Cardiac fibroblast (primary cell): Measurements from ENCODE around the gene ZBTB40.

Experiments
- DNase-seq, 2 donors: peaks; one replicate each; pipeline versions ENCODE4 v3.0.0 to v3.0.0-alpha.2; 2010; ENCODE audit warnings: low read depth in 2 of 2
- H3K4me3 ChIP-seq, 2 donors: replicated peaks in 1 of 2; 1 replicate in 1 of 2; 2 replicates in 1 of 2; pipeline ENCODE4 v1.5.1; 2011; ENCODE audit warnings: low read depth in 2 of 2, low read length in 2 of 2, mild to moderate bottlenecking in 2 of 2, moderate library complexity in 1 of 2
- TF ChIP-seq, protein P1 (sequence below): IDR thresholded peaks from one replicate; pipeline ENCODE4 v1.5.1; 2011; ENCODE audit warnings: low read depth, mild to moderate bottlenecking, low read length, inconsistent platforms

The ZBTB40 gene

DNA sequence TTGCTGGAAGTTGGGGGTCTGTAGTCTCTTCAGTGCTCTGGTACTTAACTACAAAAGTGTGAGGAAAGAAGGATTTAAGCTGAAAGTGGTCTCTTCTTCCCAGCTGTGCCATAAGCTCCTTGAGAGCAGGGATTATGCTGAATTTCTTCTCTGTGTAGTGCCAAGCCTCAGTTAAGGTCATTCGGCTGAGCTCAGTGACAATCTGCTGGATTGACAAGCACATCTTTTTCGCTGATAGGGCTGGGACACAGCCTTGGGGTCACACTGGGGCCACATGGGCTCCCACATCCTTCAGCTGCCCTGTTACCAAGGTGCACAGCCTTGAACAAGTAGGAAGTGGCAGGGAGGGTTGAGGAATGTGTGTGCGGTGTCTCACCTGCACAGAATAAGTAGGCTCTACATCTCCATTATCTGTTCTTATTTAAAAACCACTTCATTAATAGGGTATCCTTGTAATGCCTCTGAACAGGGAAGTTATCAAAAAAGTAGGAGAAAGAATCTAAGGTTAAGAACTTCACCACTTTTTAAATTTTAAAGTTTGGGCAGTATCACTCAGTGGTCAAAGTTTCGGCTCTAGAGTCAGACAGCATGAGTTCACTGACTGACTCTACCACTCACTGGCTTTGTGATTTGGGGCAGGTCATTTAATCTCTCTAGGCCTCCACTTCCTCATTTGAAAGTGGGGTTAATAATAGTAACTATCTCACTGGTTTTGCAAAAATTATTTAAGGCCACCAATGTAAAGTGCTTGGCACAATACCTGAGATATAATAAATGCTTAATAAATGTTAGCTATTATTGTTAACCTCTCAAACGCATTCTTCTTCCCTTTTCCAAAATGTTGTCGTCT, 10.3 kb downstream of the ZBTB40 start:
- TF ChIP-seq, protein P1, sequence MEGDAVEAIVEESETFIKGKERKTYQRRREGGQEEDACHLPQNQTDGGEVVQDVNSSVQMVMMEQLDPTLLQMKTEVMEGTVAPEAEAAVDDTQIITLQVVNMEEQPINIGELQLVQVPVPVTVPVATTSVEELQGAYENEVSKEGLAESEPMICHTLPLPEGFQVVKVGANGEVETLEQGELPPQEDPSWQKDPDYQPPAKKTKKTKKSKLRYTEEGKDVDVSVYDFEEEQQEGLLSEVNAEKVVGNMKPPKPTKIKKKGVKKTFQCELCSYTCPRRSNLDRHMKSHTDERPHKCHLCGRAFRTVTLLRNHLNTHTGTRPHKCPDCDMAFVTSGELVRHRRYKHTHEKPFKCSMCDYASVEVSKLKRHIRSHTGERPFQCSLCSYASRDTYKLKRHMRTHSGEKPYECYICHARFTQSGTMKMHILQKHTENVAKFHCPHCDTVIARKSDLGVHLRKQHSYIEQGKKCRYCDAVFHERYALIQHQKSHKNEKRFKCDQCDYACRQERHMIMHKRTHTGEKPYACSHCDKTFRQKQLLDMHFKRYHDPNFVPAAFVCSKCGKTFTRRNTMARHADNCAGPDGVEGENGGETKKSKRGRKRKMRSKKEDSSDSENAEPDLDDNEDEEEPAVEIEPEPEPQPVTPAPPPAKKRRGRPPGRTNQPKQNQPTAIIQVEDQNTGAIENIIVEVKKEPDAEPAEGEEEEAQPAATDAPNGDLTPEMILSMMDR: no peak
- no peak overlapping the region for H3K4me3 ChIP-seq
- DNase-seq: no peak

DNA sequence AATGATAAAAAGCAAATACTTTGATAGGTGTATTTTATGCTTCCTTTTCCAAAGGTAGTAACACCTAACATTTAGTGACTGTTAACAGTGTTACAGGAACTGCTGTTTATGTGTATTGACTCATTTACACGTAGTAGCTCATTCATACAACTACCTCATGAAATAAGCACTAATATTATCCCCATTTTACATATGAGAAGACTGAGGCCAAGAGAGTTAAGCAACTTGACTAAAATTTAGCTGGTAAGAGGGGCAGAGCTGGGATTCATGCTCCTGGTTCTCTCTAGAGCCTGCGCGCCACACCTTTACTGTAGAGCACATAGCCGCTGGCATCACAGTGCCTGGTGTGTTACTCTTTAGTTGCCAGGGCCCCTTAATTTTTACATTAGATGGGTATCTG, 11.3 kb downstream of the ZBTB40 start:
- DNase-seq: no peak
- TF ChIP-seq, protein P1: no peak
- H3K4me3 ChIP-seq: no peak overlapping the region

DNA sequence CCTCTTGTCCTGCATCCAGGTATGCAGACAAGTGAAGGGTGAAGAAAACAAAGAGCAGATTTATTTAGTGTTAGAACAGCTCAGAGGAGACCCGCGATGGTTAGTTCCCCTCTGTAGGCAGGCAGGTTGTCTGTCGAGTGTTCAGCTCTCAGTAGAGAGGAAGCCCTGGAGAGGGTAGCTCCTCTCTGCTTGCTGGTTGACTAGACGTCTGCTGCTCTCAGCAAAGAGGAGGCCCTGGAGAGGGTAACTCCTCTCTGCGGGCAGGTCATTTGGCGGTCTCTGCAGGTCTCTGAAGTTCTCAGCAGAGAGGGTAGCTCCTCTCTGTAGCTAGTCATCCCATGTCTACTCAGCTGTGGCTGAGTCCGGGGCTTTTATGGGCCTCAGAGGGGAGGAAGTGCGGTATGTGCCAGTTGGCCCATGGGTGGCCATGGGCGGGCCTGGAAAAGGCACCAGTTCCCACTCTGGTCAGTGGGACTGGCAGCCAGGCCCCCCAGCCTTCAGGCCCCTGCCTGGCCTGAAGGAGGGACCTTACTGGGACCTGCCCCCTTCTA, 13.4 kb downstream of the ZBTB40 start:
- TF ChIP-seq, protein P1: no peak
- H3K4me3 ChIP-seq: no peak overlapping the region
- DNase-seq: no peak

DNA sequence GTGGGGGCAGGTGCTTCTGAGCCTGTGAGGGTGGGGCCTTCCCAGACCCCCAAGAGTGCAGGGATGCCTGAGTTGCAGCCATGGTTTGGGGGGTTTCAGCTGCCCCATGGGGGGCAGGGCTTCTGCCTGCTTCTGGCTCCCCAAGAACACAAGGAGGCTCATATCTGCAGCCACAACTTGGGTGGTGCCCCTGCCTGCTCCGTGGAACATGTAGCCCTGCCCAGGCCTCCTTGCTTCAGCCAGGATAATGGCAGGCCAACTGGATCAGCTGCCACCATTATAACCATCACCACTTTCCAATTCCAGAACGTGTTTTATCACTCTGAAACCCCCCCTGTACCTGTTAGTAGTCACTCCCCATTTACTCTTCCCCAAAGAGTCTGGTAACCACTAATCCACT, 14.0 kb downstream of the ZBTB40 start:
- TF ChIP-seq, protein P1: no peak
- H3K4me3 ChIP-seq: no peak overlapping the region
- no peak for DNase-seq

- H3K4me3 ChIP-seq: no peak overlapping the region
- DNase-seq: no peak
- TF ChIP-seq, protein P1: no peak
Observed at GRCh38 chr1:22470227-22470626, 18.6 kb downstream of the ZBTB40 start.

- DNase-seq: peak; percentile 11 to 87
- TF ChIP-seq, protein P1: no peak
- no peak overlapping the region for H3K4me3 ChIP-seq
Observed at GRCh38 chr1:22471078-22471477, 19.4 kb downstream of the ZBTB40 start.

- H3K4me3 ChIP-seq: no peak overlapping the region
- no peak for DNase-seq
- TF ChIP-seq, protein P1: no peak
Observed at GRCh38 chr1:22471610-22472009, 20.0 kb downstream of the ZBTB40 start.
